Lower leg skin (tissue), 3 donors: ENCODE measurements around the gene CAMTA1.

Experiments used
- CTCF ChIP-seq, 3 donors: fragments of 450-650 bp; IDR thresholded peaks; one replicate each; pipeline ENCODE4 v1.5.1; 2016; ENCODE audit warnings: antibody characterized with exemption in 3 of 3, mild to moderate bottlenecking in 3 of 3, moderate library complexity in 2 of 3
- POLR2A ChIP-seq, 2 donors: fragments of 450-650 bp; IDR thresholded peaks; one replicate each; pipeline ENCODE4 v1.6.1; 2016 to 2017; ENCODE audit warnings: antibody characterized with exemption in 2 of 2, mild to moderate bottlenecking in 1 of 2, moderate library complexity in 1 of 2

- TF ChIP-seq CTCF (IDR thresholded peaks at IDR 0.05) (no peak), POLR2A (IDR thresholded peaks at IDR 0.05) (no peak)
These were observed 255.9 kb downstream of the CAMTA1 start for GRCh38 chr1:7040969-7041695.
